Stomach (tissue), 4 donors: ENCODE results near the gene TRPM3.

Experiments used
- EP300 ChIP-seq: sonication (generic); formaldehyde crosslinking; IDR thresholded peaks from one replicate; pipeline ENCODE4 v1.6.1; 2017; ENCODE audit warnings: antibody characterized with exemption
- POLR2A ChIP-seq, 4 donors: fragments of 450-650 bp; IDR thresholded peaks; one replicate each; pipeline ENCODE4 v1.6.1; 2016; ENCODE audit warnings: antibody characterized with exemption in 4 of 4, control low read depth in 2 of 4, mild to moderate bottlenecking in 1 of 4, moderate library complexity in 1 of 4
- POLR2AphosphoS5 ChIP-seq, 3 donors: sonication (generic); formaldehyde crosslinking; IDR thresholded peaks; one replicate each; pipeline ENCODE4 v1.6.1; 2016; ENCODE audit warnings: antibody characterized with exemption in 3 of 3
- TF ChIP-seq, protein P1 (sequence below), 7 experiments: fragments of 450-650 bp in 4 of 7; fragments of 200-600 bp in 3 of 7; sonication (generic) in 3 of 7; IDR thresholded peaks; one replicate each; pipeline ENCODE4 v1.5.1; 2016 to 2019; ENCODE audit warnings: antibody characterized with exemption in 7 of 7, control low read depth in 2 of 7, mild to moderate bottlenecking in 1 of 7

DNA sequence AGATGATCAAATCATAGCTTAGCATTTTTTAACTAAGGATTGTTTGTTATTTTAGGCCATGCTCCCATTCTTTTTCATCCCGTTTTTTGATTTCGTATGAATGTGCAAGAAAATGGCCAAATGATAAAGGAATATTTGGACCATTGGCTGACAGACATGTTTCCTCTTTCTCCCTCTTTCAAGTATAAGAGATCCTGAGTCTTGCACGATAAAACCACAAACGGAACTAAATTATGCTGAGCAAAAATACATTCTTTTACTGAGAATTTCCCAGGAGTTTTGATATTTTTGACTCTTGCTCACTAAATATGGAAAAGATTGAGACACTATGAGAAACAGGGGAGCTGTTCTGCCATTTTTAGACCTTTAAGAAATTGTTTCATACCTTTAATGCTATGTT, 616.6 kb downstream of the TRPM3 start:
- TF ChIP-seq, protein P1, sequence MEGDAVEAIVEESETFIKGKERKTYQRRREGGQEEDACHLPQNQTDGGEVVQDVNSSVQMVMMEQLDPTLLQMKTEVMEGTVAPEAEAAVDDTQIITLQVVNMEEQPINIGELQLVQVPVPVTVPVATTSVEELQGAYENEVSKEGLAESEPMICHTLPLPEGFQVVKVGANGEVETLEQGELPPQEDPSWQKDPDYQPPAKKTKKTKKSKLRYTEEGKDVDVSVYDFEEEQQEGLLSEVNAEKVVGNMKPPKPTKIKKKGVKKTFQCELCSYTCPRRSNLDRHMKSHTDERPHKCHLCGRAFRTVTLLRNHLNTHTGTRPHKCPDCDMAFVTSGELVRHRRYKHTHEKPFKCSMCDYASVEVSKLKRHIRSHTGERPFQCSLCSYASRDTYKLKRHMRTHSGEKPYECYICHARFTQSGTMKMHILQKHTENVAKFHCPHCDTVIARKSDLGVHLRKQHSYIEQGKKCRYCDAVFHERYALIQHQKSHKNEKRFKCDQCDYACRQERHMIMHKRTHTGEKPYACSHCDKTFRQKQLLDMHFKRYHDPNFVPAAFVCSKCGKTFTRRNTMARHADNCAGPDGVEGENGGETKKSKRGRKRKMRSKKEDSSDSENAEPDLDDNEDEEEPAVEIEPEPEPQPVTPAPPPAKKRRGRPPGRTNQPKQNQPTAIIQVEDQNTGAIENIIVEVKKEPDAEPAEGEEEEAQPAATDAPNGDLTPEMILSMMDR (IDR thresholded peaks at IDR 0.05) = no peak
- TF ChIP-seq POLR2A (IDR thresholded peaks at IDR 0.05) (no peak), EP300 (no peak), POLR2AphosphoS5 (IDR thresholded peaks at IDR 0.05) (no peak)
